ENCODE data around the gene FOXP2.
"Not testable (repeated sequence)": the region's sequence is repeated elsewhere in the genome, so short reads cannot be mapped to it uniquely, and the experiment has no call there.

The FOXP2 gene

DNA sequence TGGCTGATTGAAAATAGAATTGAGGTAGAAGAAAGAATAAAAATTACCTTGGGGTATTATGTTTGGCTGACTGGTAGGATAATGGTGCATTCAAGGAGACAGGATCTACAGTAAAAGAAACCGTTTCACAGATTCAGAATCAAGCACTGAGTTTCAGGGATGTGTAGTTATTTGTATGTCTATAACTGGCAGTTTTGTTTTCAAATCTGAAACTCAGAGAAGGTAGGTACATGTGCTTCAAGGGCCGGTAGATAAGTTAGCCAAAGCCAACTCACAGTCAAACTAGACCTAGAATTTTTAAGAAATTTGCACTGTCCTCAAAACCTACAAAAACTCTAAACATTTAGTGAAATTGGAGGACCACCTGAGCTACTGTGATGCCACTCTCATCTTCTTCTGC, 191.5 kb downstream of the FOXP2 start:
- DNase-seq = no peak

GRCh38 chr7:114608822-114609221, 194.2 kb downstream of the FOXP2 start:
- not testable (repeated sequence) for DNase-seq

DNA sequence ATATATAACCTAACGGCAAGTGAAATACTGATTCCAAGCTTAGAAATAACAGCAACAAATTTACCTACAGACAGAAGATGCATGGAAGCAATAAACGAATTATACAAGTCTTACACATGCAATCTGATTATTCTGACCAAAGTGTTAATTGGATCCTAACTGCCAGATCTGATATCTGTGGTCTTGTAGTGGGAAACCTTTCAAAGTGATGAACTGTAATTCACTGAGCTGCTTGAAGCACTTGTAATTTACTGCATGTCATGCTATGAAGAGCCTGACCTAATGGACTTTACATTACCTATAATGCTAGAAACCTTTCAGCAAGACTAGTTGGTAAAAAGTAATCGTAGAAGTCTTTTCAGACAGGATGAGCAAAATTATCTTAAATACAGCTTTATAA, 205.6 kb downstream of the FOXP2 start:
- DNase-seq = no peak

- peak; percentile 65 for DNase-seq
Measured at GRCh38 chr7:114622221-114622620, 207.6 kb downstream of the FOXP2 start.

DNA sequence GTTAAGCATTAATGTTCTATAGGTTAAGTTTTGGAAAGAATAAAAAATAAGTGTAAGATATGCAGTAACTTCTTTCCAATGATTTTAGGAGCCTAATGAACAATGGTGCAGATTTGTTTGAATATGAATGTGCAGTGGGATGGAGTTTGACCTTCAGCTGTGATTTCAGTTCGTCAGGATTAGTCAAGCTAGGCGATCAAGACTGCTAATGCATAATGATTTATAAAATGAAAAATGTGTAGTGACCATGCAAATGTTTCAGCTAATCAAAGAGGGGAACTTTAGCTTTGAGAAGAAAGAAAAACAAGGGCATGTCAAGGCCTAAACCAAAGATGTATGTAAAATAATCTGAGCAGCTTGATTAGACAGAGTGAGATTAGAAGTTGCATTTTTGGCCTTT, 208.5 kb downstream of the FOXP2 start:
- no peak for DNase-seq

- no peak for DNase-seq
Measured at GRCh38 chr7:114627231-114627630, 212.6 kb downstream of the FOXP2 start.

- DNase-seq = no peak
Measured at GRCh38 chr7:114628362-114628761, 213.7 kb downstream of the FOXP2 start.

- no peak for DNase-seq
Measured at GRCh38 chr7:114629762-114630161, 215.1 kb downstream of the FOXP2 start.

- no peak for DNase-seq
Measured at GRCh38 chr7:114630201-114630990, 215.8 kb downstream of the FOXP2 start.

GRCh38 chr7:114631249-114631822, 216.7 kb downstream of the FOXP2 start:
- no peak for DNase-seq

DNA sequence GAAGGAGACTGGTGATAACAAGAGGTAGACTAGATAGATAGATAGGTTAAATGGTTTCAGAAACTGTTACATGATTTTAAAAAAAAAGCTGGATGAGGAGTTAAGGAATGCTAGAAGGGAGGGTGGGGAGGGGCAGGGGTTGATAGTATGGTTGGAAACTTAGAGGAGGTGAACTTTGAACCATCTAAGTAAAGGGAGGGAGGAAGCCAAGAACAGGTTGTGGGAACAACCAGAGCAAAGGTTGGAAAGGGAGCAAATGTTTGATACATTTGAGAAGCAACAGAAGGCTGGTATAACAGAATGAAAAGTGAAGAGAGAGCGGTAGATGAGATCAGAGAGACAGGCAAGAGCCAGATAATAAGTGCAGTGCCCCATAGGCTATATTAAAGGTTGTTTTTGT, 224.8 kb downstream of the FOXP2 start:
- DNase-seq = no peak

DNA sequence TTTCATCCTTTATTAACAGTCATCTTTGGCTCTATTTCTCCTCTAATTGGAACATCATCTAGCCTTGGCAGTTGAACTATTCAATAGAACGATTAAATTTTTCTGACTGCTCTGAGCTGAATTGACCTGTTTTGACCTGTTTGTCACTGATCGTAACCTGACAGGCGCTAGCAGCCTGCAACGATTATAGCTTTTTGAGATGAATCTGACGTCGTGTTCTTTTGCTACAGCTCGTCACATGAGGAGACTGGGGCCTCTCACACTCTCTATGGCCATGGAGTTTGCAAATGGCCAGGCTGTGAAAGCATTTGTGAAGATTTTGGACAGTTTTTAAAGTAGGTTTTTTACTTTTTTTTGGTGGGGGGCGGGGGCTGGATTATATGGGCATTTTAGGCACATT, 229.8 kb downstream of the FOXP2 start:
- DNase-seq = no peak

DNA sequence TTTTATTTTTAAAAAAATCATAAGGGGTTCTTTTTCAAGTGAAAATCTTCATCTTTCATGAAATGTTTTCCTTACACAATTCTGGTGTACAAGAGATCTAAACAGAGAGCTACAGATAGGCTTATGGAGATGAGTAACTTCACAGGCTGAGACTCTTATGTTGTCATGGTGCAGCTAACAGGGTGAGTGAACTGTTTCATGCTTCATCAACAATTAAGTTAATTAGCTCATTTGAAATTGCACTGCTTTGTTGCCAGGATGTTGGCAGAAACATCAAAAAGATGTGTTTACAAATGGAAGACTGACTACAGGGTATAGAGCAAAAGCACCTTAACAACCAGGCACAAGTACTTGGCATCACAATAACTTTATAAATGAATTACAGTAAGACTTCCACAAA, 230.8 kb downstream of the FOXP2 start:
- DNase-seq = peak; percentile 81

GRCh38 chr7:114647518-114647917, 232.9 kb downstream of the FOXP2 start:
- DNase-seq = no peak

GRCh38 chr7:114648117-114648516, 233.5 kb downstream of the FOXP2 start:
- no peak for DNase-seq

- DNase-seq = no peak
Measured at GRCh38 chr7:114648680-114649079, 234.1 kb downstream of the FOXP2 start.

DNA sequence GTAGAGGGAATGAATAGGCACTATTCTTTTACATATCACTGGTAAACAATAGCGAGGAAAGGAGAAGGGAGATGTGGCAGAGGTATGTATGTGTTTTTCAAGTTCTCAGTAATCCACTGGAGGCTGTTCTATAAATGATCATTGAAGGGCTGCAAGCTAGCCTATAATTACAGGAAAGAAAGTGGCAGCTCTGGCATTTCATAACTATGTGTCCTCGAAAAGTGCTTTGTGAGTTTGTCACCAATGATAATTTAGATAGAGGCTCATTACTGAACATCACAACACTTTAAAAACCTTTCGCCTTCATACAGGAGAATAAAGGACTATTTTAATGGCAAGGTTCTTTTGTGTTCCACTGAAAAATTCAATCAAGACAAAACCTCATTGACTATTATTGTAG, 235.1 kb downstream of the FOXP2 start:
- no peak for DNase-seq

DNA sequence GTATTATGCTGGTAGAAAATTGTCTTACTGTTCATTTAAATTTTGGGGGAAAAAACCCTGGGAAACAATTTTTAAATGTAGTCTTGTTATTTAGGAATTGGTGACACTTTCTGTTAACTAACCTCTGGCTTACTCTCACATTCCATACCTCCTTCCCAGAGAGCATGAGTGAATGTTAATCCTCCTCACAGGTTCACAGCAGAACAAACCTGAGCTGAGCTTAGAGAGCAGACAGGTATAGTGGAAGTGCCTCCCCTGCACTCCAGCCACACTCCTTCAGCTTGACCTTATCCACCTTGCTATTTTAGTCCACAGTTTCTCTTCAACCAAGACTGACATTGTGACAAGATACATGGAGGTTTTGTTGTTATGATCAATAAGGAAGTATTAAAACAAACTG, 235.9 kb downstream of the FOXP2 start:
- no peak for DNase-seq

GRCh38 chr7:114652041-114652440, 237.4 kb downstream of the FOXP2 start:
- DNase-seq = peak; percentile 51

DNA sequence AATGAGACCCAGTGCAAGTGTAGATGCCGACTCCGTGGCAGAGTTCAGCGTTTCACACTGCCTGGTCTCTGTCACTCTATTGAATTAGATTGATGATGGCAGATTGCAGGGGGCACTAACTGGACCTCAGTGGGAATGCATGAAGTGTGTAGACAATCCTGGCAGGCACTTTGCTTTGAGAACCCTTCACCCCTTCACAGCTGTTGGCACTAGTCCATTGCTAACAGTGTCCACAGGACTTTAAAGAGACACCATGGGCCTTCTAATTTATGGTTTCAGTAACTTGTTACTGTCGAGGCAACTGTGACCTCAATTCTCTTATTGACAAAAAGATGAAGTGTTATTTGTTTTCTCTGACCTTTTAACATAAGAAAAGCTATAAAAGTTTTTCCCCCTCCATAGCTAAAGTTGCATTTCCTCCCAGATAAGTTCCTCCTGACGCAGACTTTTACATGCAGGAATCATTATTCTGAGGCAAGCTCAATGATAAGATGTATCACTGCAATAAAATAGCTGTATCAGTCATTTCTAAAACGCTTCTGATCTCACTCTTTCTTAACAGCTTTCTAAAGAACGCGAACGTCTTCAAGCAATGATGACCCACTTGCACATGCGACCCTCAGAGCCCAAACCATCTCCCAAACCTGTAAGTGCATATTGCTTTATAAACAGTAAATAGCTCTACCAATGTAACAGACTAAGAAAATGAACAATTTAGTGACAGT, 238.9 kb downstream of the FOXP2 start:
- no peak for DNase-seq

- DNase-seq = no peak
Measured at GRCh38 chr7:114656466-114656865, 241.9 kb downstream of the FOXP2 start.

- no peak for DNase-seq
Measured at GRCh38 chr7:114657279-114657678, 242.7 kb downstream of the FOXP2 start.

GRCh38 chr7:114658216-114658615, 243.6 kb downstream of the FOXP2 start:
- no peak for DNase-seq
